Measurements from ENCODE around the gene H2BK1. TPM values are rescaled to one million over a fixed set of nuclear protein-coding genes. Genes with fewer than 3 reads are reported as not detected.

Gene H2BK1
- polyA plus RNA-seq, 3 donors = not detected

- no peaks in the 10 kb centered on the region for H3K79me2 ChIP-seq (ENCODE audit: insufficient read depth, low read length)
- H3K4me2 ChIP-seq (replicated peaks; ENCODE audit: extremely low read depth, low read length, poor library complexity, severe bottlenecking) = no peak overlapping the region
- no peak overlapping the region for H3K27ac ChIP-seq (ENCODE audit: low read depth in 1 of 2, low read length in 2 of 2)
- H3K9ac ChIP-seq (ENCODE audit: insufficient read depth, low read length, poor library complexity, severe bottlenecking) = no peak overlapping the region
- Mint-ChIP-seq H3K9me3 (peaks cover 0 to 4% (median 0%) of the 10 kb centered on the region in 7 donors), H3K4me3 (no peak overlapping the region), H3K4me1 (no peaks in the 10 kb centered on the region), H3K36me3 (no peaks in the 10 kb centered on the region), H3K27me3 (ENCODE audit: low read depth in 3 of 3) (peaks cover 31 to 51% (median 32%) of the 10 kb centered on the region in 3 donors), H3K27ac (no peak overlapping the region)
- H4K20me1 ChIP-seq (ENCODE audit: insufficient read depth, low read length) = no peaks in the 10 kb centered on the region
- no peaks in the 10 kb centered on the region for H3K4me1 ChIP-seq (ENCODE audit: control insufficient read depth in 1 of 2, insufficient read depth in 2 of 2, low read length in 2 of 2)
- no peak for TF ChIP-seq CTCF (IDR thresholded peaks at IDR 0.05)
- intact Hi-C loops (cut with micrococcal nuclease) = no loop called here
- no peak overlapping the region for H3K4me3 ChIP-seq (replicated peaks in 1 of 3; ENCODE audit: low read depth in 2 of 3, low read length in 3 of 3)
- DNase-seq = no peak
- H3K27me3 ChIP-seq (ENCODE audit: control insufficient read depth in 2 of 2, insufficient read depth in 2 of 2, low read length in 2 of 2) = peaks cover 3 to 11% of the 10 kb centered on the region in 2 donors
- no peaks in the 10 kb centered on the region for H3K36me3 ChIP-seq (replicated peaks in 1 of 2; ENCODE audit: control insufficient read depth in 1 of 2, insufficient read depth in 2 of 2, low read length in 2 of 2)
- H3K9me3 ChIP-seq (replicated peaks in 1 of 2; ENCODE audit: control insufficient read depth in 1 of 2, insufficient read depth in 1 of 2, low read length in 2 of 2) = no peaks in the 10 kb centered on the region
- 96% methylated on average over 9 of the region's 9 CpGs for WGBS (ENCODE audit: insufficient coverage)
- H2AFZ ChIP-seq (ENCODE audit: insufficient read depth, low read depth, low read length, poor library complexity, severe bottlenecking) = no peak overlapping the region
Measured at GRCh38 chr7:151202836-151203235, 7.5 kb downstream of the H2BK1 start.

GRCh38 chr7:151201751-151202150, 8.5 kb downstream of the H2BK1 start:
- Histone ChIP-seq H3K9ac (ENCODE audit: insufficient read depth, low read length, poor library complexity, severe bottlenecking) (no peak overlapping the region), H3K27ac (ENCODE audit: low read depth in 1 of 2, low read length in 2 of 2) (no peak overlapping the region), H2AFZ (ENCODE audit: insufficient read depth, low read depth, low read length, poor library complexity, severe bottlenecking) (no peak overlapping the region), H3K79me2 (ENCODE audit: insufficient read depth, low read length) (no peaks in the 10 kb centered on the region), H3K27me3 (ENCODE audit: control insufficient read depth in 2 of 2, insufficient read depth in 2 of 2, low read length in 2 of 2) (peaks cover under 1 to 7% of the 10 kb centered on the region in 2 donors), H4K20me1 (ENCODE audit: insufficient read depth, low read length) (no peaks in the 10 kb centered on the region), H3K36me3 (replicated peaks in 1 of 2; ENCODE audit: control insufficient read depth in 1 of 2, insufficient read depth in 2 of 2, low read length in 2 of 2) (no peaks in the 10 kb centered on the region), H3K9me3 (replicated peaks in 1 of 2; ENCODE audit: control insufficient read depth in 1 of 2, insufficient read depth in 1 of 2, low read length in 2 of 2) (no peaks in the 10 kb centered on the region), H3K4me1 (ENCODE audit: control insufficient read depth in 1 of 2, insufficient read depth in 2 of 2, low read length in 2 of 2) (no peaks in the 10 kb centered on the region), H3K4me3 (replicated peaks in 1 of 3; ENCODE audit: low read depth in 2 of 3, low read length in 3 of 3) (no peak overlapping the region), H3K4me2 (replicated peaks; ENCODE audit: extremely low read depth, low read length, poor library complexity, severe bottlenecking) (no peak overlapping the region)
- intact Hi-C loops (cut with micrococcal nuclease) = no loop called here
- peaks cover 0 to 4% (median 0%) of the 10 kb centered on the region in 7 donors for H3K9me3 Mint-ChIP-seq
- peak overlapping the region in 1 of 7 donors; percentile 31 for H3K27ac Mint-ChIP-seq
- peaks cover 22 to 41% (median 24%) of the 10 kb centered on the region in 3 donors for H3K27me3 Mint-ChIP-seq (ENCODE audit: low read depth in 3 of 3)
- no peaks in the 10 kb centered on the region for H3K4me1 Mint-ChIP-seq
- H3K4me3 Mint-ChIP-seq = no peak overlapping the region
- WGBS (ENCODE audit: insufficient coverage) = 97% methylated on average over 3 of the region's 4 CpGs
- no peaks in the 10 kb centered on the region for H3K36me3 Mint-ChIP-seq
- no peak for TF ChIP-seq CTCF (IDR thresholded peaks at IDR 0.05)
- DNase-seq = no peak

All from CD14-positive monocyte (primary cell).